ENCODE results near the gene MAEL.

GRCh38 chr1:166981589-166981988, 7.5 kb upstream of the MAEL start:
- TF ChIP-seq CTCF (conservative IDR thresholded peaks at IDR 0.05 in 1 of 2, IDR thresholded peaks at IDR 0.05 in 1 of 2; ENCODE audit: extremely low read depth in 1 of 2, insufficient read depth in 1 of 2, low read depth in 1 of 2, low read length in 2 of 2) (no peak), EZH2 (IDR thresholded peaks at IDR 0.05; ENCODE audit: borderline replicate concordance, low read length) (no peak)

Measured in mammary epithelial cell (primary cell).